PC-3 (cell line): Measurements from ENCODE around the gene SAE1. TPM values are rescaled to one million over a fixed set of nuclear protein-coding genes. Genes with fewer than 3 reads are reported as not detected.

Source experiments
- ATAC-seq: fragments of 200-7000 bp; cut with Tn5 transposase; 2 replicates; pipeline ENCODE4 v1.9.1; 2020; ENCODE audit warnings: mild to moderate bottlenecking, moderate library complexity
- BruUV-seq: library from RNA; stranded (reverse); fragments of 400-500 nt; replicated peaks from 2 replicates; lab custom pipeline; 2021; lab: Mats Ljungman, UMichigan
- CTCF ChIA-PET: fragments of 300-600 bp; sonication (Branson Sonifier 250); formaldehyde crosslinking; loops from one replicate; lab custom pipeline; 2022; ENCODE audit warnings: antibody characterized with exemption; lab: Charles Lee
- POLR2A ChIA-PET: fragments of 300-600 bp; sonication (Branson Sonifier 250); formaldehyde crosslinking; loops from one replicate; lab custom pipeline; 2022; ENCODE audit warnings: antibody characterized with exemption; ENCODE audit not compliant: unreplicated experiment; lab: Charles Lee
- DNase-seq: peaks from one replicate; pipeline ENCODE4 v3.0.0-alpha.2; 2015
- H2AFZ ChIP-seq: fragments of 300-600 bp; sonication (generic); 2 replicates; pipeline ENCODE4 v1.6.0; 2016; ENCODE audit warnings: antibody characterized with exemption, low read length
- H3F3A ChIP-seq: fragments of 300-600 bp; sonication (generic); one replicate; pipeline ENCODE4 v1.6.0; 2017; ENCODE audit warnings: antibody characterized with exemption, low read length, control low read depth, mild to moderate bottlenecking; ENCODE audit not compliant: unreplicated experiment
- H3K27ac ChIP-seq: fragments of 300-600 bp; sonication (generic); 2 replicates; pipeline ENCODE4 v1.5.1; 2016; ENCODE audit warnings: mild to moderate bottlenecking, low read length
- H3K27me3 ChIP-seq: fragments of 300-600 bp; sonication (generic); 2 replicates; pipeline ENCODE4 v1.6.1; 2016; ENCODE audit warnings: low read length, mixed read lengths
- H3K36me3 ChIP-seq: fragments of 300-600 bp; sonication (generic); 2 replicates; pipeline ENCODE4 v1.6.1; 2016; ENCODE audit warnings: low read depth, mixed run types, low read length, mixed read lengths
- H3K4me1 ChIP-seq: fragments of 300-600 bp; sonication (generic); 2 replicates; pipeline ENCODE4 v1.5.1; 2016; ENCODE audit warnings: low read length; ENCODE audit not compliant: insufficient read depth
- H3K4me2 ChIP-seq: fragments of 300-600 bp; sonication (generic); 2 replicates; pipeline ENCODE4 v1.6.0; 2016; ENCODE audit warnings: low read length
- H3K4me3 ChIP-seq: fragments of 300-600 bp; sonication (generic); 2 replicates; pipeline ENCODE4 v1.5.1; 2016; ENCODE audit warnings: mild to moderate bottlenecking, low read length, mixed read lengths
- H3K79me2 ChIP-seq: fragments of 300-600 bp; sonication (generic); 2 replicates; pipeline ENCODE4 v1.6.1; 2017; ENCODE audit warnings: low read length, mixed read lengths
- H3K9ac ChIP-seq: fragments of 300-600 bp; sonication (generic); 2 replicates; pipeline ENCODE4 v1.6.0; 2016; ENCODE audit warnings: mild to moderate bottlenecking, low read length
- H3K9me2 ChIP-seq: fragments of 300-600 bp; sonication (generic); replicated peaks from 2 replicates; pipeline ENCODE4 v1.6.1; 2016; ENCODE audit warnings: mixed run types, low read length, mixed read lengths
- H3K9me3 ChIP-seq: fragments of 300-600 bp; sonication (generic); 2 replicates; pipeline ENCODE4 v1.6.1; 2016; ENCODE audit warnings: low read length, mixed read lengths
- H4K20me1 ChIP-seq: fragments of 300-600 bp; sonication (generic); 2 replicates; pipeline ENCODE4 v1.6.1; 2016; ENCODE audit warnings: low read length, mixed read lengths
- CTCF ChIP-seq: fragments of 300-600 bp; sonication (generic); conservative IDR thresholded peaks from 2 replicates; pipeline ENCODE4 v1.5.1; 2017; ENCODE audit warnings: antibody characterized with exemption, low read depth, mild to moderate bottlenecking, low read length
- EZH2 ChIP-seq: fragments of 300-600 bp; sonication (generic); IDR thresholded peaks from one replicate; pipeline ENCODE4 v1.6.1; 2017; ENCODE audit warnings: antibody characterized with exemption, mild to moderate bottlenecking, low read length; ENCODE audit not compliant: unreplicated experiment
- EZH2phosphoT487 ChIP-seq: fragments of 300-600 bp; sonication (generic); IDR thresholded peaks from 2 replicates; pipeline ENCODE4 v1.6.1; 2018; ENCODE audit warnings: mild to moderate bottlenecking, antibody characterized with exemption, low read length, borderline replicate concordance
- intact Hi-C: fragments of 100-400 bp; cut with micrococcal nuclease; formaldehyde crosslinking; loops from 2 replicates; pipeline ENCODE4 v1.9.0; 2023
- total RNA-seq: library from RNA; depleted of rRNA; stranded (reverse); fragments of >200 nt; gene quantifications from 2 replicates; pipeline ENCODE4 v1.2.3, GENCODE V29; 2014

The SAE1 gene
- total RNA-seq, 1 experiment from 2014 or later, result 99.7 TPM

- peak overlapping the region; percentile 88 for H3K4me2 ChIP-seq
- no peaks in the 10 kb centered on the region for H3K9me2 ChIP-seq
- TF ChIP-seq EZH2, result no peak
- TF ChIP-seq EZH2phosphoT487, result no peak
- TF ChIP-seq CTCF, result no peak
- H3K36me3 ChIP-seq, result no peaks in the 10 kb centered on the region
- peak overlapping the region; percentile 46 for H3K27ac ChIP-seq
- peak overlapping the region; percentile 53; the same call in 1 of the 2 replicates for H2AFZ ChIP-seq
- H3K4me1 ChIP-seq, result peaks cover 37% of the 10 kb centered on the region
- H3K27me3 ChIP-seq, result no peaks in the 10 kb centered on the region
- H3K79me2 ChIP-seq, result no peaks in the 10 kb centered on the region
- CTCF ChIA-PET, result interaction anchor here (0.6 kb wide), 1 partner anchor 122 kb away, joined by 6 read pairs; no protein-coding TSS in a partner anchor
- intact Hi-C loops, result no loop called here
- peak; percentile 79 for DNase-seq
- peak overlapping the region; percentile 64 for H3K4me3 ChIP-seq
- H3F3A ChIP-seq, result no peaks in the 10 kb centered on the region
- POLR2A ChIA-PET, result no interaction called here
- no peaks in the 10 kb centered on the region for H4K20me1 ChIP-seq
- no TSS peak for BruUV-seq
- no peaks in the 10 kb centered on the region for H3K9me3 ChIP-seq
- H3K9ac ChIP-seq, result peak overlapping the region; percentile 35; the same call in 1 of the 2 replicates
- ATAC-seq, result peak; percentile 39
Measured at GRCh38 chr19:47227352-47228167, 96.9 kb downstream of the SAE1 start.

GRCh38 chr19:47228168-47228936 is 97.7 kb downstream of the SAE1 start:
- CTCF ChIA-PET, result interaction anchor here (0.6 kb wide), 1 partner anchor 16 kb away, joined by 5 read pairs; no protein-coding TSS in a partner anchor
- TF ChIP-seq EZH2, result no peak
- TF ChIP-seq EZH2phosphoT487, result no peak
- no peak for TF ChIP-seq CTCF
- Histone ChIP-seq H3K4me3 (peak overlapping the region; percentile 64), H3K9me3 (no peaks in the 10 kb centered on the region), H3K4me2 (peak overlapping the region; percentile 88), H3K9ac (no peak overlapping the region), H3F3A (no peaks in the 10 kb centered on the region), H3K27me3 (no peaks in the 10 kb centered on the region), H3K27ac (no peak overlapping the region), H3K79me2 (no peaks in the 10 kb centered on the region), H4K20me1 (no peaks in the 10 kb centered on the region), H2AFZ (peak overlapping the region; percentile 53; the same call in 1 of the 2 replicates), H3K4me1 (peaks cover 40% of the 10 kb centered on the region), H3K9me2 (no peaks in the 10 kb centered on the region), H3K36me3 (no peaks in the 10 kb centered on the region)
- POLR2A ChIA-PET, result no interaction called here
- ATAC-seq (peak; percentile 8), DNase-seq (no peak)
- no TSS peak for BruUV-seq
- intact Hi-C loops, result no loop called here
